ENCODE data around the gene ERBB3. TPM values are rescaled to one million over a fixed set of nuclear protein-coding genes. Genes with fewer than 3 reads are reported as not detected.
"Not testable (repeated sequence)": the region's sequence is repeated elsewhere in the genome, so short reads cannot be mapped to it uniquely, and the experiment has no call there.

ERBB3 gene
- 32.4 and 39.8 TPM in 2 replicates for total RNA-seq (2014; rRNA removed; shearing (Covaris generic))

DNA sequence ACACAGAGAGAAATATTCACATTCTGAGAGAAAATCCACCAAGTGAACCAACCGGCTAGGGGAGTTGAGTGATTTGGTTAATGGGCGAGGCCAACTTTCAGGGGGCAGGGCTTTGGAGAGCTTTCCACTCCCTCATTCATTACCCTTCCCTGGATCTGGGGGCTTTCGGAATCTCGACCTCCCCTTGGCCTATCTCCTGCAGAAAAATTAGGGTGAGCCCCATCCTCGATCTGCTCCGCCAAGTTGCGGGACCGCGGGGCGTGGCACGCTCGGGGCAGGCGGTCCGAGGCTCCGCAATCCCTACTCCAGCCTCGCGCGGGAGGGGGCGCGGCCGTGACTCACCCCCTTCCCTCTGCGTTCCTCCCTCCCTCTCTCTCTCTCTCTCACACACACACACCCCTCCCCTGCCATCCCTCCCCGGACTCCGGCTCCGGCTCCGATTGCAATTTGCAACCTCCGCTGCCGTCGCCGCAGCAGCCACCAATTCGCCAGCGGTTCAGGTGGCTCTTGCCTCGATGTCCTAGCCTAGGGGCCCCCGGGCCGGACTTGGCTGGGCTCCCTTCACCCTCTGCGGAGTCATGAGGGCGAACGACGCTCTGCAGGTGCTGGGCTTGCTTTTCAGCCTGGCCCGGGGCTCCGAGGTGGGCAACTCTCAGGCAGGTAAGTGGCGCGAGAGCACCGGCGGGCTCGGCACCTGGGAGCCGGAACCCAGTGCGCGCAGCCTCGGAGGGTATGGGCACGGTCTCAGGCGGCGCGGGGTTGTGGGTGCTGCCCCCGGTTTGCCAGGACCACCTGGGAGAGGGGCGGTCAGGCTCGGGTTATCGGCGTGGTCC, at the start of gene ERBB3:
TSS of gene ERBB3 (plus strand) at position 443 of the 833 bp plus-strand sequence. CDS start at position 579, 136 bp downstream.
- peak; percentile 95 for DNase-seq
- H3K27me3 ChIP-seq (ENCODE audit: control insufficient read depth, insufficient read depth, low read length), result no peaks in the 10 kb centered on the region
- peak within 1 kb of the TSS; percentile 89 for H3K4me3 ChIP-seq (ENCODE audit: insufficient read depth, low read depth, low read length)

DNA sequence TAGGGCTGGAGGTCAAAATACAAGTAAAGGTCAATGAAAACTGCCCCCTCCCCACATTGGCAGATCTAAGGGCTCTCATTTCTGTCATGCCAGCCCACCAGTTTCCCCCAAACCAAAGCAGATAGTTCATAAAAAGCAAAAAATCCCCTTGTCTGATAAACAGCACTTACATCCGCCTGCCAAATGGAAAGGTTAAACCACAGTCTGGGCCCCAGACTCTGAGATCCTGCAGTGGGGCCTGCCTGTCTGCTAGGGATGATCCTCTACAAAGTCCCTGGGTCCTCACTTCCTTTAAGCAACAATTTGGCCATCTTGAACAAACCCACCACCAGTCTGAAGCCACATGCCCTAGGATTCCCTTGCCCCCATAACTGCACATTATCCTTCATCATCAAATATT, 48.0 kb upstream of the ERBB3 start:
- no peaks in the 10 kb centered on the region for H3K27me3 ChIP-seq (ENCODE audit: control insufficient read depth, insufficient read depth, low read length)
- H3K36me3 ChIP-seq (replicated peaks; ENCODE audit: control insufficient read depth, insufficient read depth, low read length), result peaks cover 23% of the 10 kb centered on the region
- no peak overlapping the region for H3K4me3 ChIP-seq (ENCODE audit: insufficient read depth, low read depth, low read length)
- DNase-seq, result no peak

More for the DNA sequence above, at the start of gene ERBB3:
- H3K36me3 ChIP-seq (replicated peaks; ENCODE audit: control insufficient read depth, insufficient read depth, low read length), result peaks cover 12% of the 10 kb centered on the region

DNA sequence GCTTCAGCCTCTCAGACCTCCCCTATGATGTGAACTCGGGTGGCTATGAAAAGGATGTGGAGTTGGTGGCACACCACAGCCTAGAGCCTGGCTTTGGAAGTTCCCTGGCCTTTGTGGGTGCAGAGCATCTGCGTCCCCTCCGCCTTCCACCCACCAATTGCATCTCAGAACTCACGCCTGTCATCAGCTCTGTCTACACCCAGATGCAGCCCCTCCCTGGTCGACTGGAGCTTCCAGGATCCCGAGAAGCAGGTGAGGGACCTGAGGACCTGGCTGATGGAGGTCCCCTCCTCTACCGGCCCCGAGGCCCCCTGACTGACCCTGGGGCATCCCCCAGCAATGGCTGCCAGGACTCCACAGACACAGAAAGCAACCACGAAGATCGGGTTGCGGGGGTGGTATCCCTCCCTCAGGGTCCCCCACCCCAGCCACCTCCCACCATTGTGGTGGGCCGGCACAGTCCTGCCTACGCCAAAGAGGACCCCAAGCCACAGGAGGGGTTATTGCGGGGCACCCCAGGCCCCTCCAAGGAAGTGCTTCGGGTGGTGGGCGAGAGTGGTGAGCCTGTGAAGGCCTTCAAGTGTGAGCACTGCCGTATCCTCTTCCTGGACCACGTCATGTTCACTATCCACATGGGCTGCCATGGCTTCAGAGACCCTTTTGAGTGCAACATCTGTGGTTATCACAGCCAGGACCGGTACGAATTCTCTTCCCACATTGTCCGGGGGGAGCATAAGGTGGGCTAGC, 45.2 kb upstream of the ERBB3 start:
- DNase-seq, result no peak
- no peaks in the 10 kb centered on the region for H3K27me3 ChIP-seq (ENCODE audit: control insufficient read depth, insufficient read depth, low read length)
- no peak overlapping the region for H3K4me3 ChIP-seq (ENCODE audit: insufficient read depth, low read depth, low read length)
- H3K36me3 ChIP-seq (replicated peaks; ENCODE audit: control insufficient read depth, insufficient read depth, low read length), result peaks cover 20% of the 10 kb centered on the region

- Histone ChIP-seq H3K27me3 (ENCODE audit: control insufficient read depth, insufficient read depth, low read length) (no peaks in the 10 kb centered on the region), H3K36me3 (replicated peaks; ENCODE audit: control insufficient read depth, insufficient read depth, low read length) (peaks cover 18% of the 10 kb centered on the region), H3K4me3 (ENCODE audit: insufficient read depth, low read depth, low read length) (no peak overlapping the region)
- no peak for DNase-seq
These were observed 42.8 kb upstream of the ERBB3 start for GRCh38 chr12:56037161-56037560.

DNA sequence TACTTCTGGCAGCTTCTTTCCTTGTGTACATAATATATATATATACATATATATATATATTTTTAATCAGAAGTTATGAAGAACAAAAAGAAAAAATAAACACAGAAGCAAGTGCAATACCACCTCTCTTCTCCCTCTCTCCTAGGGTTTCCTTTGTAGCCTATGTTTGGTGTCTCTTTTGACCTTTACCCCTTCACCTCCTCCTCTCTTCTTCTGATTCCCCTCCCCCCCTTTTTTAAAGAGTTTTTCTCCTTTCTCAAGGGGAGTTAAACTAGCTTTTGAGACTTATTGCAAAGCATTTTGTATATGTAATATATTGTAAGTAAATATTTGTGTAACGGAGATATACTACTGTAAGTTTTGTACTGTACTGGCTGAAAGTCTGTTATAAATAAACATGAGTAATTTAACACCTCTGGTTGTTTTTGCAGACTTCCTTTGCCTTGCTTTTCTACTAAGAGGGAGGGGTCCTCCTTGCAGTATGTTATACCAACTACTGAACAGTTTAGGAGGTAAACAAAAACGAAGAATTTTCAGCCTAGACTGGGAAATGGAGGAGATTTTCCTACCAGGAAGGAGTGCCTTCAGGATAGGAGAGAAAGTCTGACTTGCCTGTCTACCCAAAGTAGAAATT, 41.8 kb upstream of the ERBB3 start:
- no peak for DNase-seq
- Histone ChIP-seq H3K4me3 (ENCODE audit: insufficient read depth, low read depth, low read length) (no peak overlapping the region), H3K27me3 (ENCODE audit: control insufficient read depth, insufficient read depth, low read length) (no peaks in the 10 kb centered on the region), H3K36me3 (replicated peaks; ENCODE audit: control insufficient read depth, insufficient read depth, low read length) (peaks cover 15% of the 10 kb centered on the region)

- DNase-seq, result no peak
- Histone ChIP-seq H3K4me3 (ENCODE audit: insufficient read depth, low read depth, low read length) (no peak overlapping the region), H3K36me3 (replicated peaks; ENCODE audit: control insufficient read depth, insufficient read depth, low read length) (peaks cover 15% of the 10 kb centered on the region), H3K27me3 (ENCODE audit: control insufficient read depth, insufficient read depth, low read length) (no peaks in the 10 kb centered on the region)
These were observed 39.8 kb upstream of the ERBB3 start for GRCh38 chr12:56040151-56040550.

- peaks cover 14% of the 10 kb centered on the region for H3K36me3 ChIP-seq (replicated peaks; ENCODE audit: control insufficient read depth, insufficient read depth, low read length)
- no peaks in the 10 kb centered on the region for H3K27me3 ChIP-seq (ENCODE audit: control insufficient read depth, insufficient read depth, low read length)
- DNase-seq, result no peak
- peak overlapping the region; percentile 19 for H3K4me3 ChIP-seq (ENCODE audit: insufficient read depth, low read depth, low read length)
These were observed 38.9 kb upstream of the ERBB3 start for GRCh38 chr12:56040963-56041551.

DNA sequence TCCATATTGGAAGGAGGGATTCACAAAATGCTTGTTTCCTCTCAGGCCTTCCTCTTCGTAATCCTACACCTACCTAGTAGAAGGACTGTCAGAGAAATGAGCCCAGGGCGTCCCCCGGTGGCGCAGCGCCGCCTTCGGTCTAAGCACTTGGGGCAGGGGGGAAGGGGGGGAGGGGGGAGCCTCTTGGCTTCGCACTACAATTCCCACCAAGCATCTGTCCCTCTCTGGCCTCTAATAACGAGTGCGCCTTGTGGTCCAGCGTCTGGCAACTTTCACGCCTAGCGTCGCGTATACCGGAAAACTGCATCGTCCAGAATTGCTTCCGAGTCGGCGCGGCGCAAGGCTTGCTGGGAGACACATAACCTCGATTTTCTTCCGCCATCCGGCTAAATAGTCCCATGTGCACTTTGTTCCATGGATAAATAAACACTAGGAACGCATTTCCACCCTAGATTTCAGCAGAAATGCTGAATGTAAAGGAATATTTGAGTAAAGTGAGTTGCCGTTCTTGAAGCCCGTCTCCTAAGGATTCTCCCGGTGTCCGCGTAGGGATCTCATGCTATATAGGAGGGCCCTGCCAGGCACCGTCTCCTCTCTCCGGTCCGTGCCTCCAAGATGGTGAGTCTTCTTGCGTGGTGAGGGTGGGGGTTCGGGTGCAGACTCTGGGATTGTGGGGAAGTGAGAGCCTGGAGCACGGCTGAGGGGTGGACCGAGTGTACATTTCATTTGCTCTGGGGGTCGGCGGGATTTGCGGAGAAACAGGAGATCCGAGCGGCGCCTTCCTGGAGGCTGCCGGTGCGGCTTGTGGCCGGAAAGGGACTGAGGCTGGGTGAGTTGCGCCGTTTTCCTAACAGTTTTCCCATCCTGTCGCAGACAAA, 38.2 kb upstream of the ERBB3 start, which contains the start of gene RPS26:
TSS of gene RPS26 (plus strand) at position 367 of the 878 bp plus-strand sequence. CDS start at position 616, 249 bp downstream.
- peaks cover 14% of the 10 kb centered on the region for H3K36me3 ChIP-seq (replicated peaks; ENCODE audit: control insufficient read depth, insufficient read depth, low read length)
- peak within 1 kb of the TSS; percentile 95 for H3K4me3 ChIP-seq (ENCODE audit: insufficient read depth, low read depth, low read length)
- DNase-seq, result peak; percentile 94
- no peaks in the 10 kb centered on the region for H3K27me3 ChIP-seq (ENCODE audit: control insufficient read depth, insufficient read depth, low read length)

- Histone ChIP-seq H3K4me3 (ENCODE audit: insufficient read depth, low read depth, low read length) (peak overlapping the region; percentile 95), H3K36me3 (replicated peaks; ENCODE audit: control insufficient read depth, insufficient read depth, low read length) (peaks cover 14% of the 10 kb centered on the region)
- H3K27me3 ChIP-seq (ENCODE audit: control insufficient read depth, insufficient read depth, low read length); DNase-seq: not testable (repeated sequence)
These were observed 37.5 kb upstream of the ERBB3 start for GRCh38 chr12:56042430-56042813.

- Histone ChIP-seq H3K36me3 (replicated peaks; ENCODE audit: control insufficient read depth, insufficient read depth, low read length) (peaks cover 13% of the 10 kb centered on the region), H3K27me3 (ENCODE audit: control insufficient read depth, insufficient read depth, low read length) (no peaks in the 10 kb centered on the region), H3K4me3 (ENCODE audit: insufficient read depth, low read depth, low read length) (peak overlapping the region; percentile 95)
- DNase-seq, result no peak
These were observed 37.1 kb upstream of the ERBB3 start for GRCh38 chr12:56042843-56043242.

DNA sequence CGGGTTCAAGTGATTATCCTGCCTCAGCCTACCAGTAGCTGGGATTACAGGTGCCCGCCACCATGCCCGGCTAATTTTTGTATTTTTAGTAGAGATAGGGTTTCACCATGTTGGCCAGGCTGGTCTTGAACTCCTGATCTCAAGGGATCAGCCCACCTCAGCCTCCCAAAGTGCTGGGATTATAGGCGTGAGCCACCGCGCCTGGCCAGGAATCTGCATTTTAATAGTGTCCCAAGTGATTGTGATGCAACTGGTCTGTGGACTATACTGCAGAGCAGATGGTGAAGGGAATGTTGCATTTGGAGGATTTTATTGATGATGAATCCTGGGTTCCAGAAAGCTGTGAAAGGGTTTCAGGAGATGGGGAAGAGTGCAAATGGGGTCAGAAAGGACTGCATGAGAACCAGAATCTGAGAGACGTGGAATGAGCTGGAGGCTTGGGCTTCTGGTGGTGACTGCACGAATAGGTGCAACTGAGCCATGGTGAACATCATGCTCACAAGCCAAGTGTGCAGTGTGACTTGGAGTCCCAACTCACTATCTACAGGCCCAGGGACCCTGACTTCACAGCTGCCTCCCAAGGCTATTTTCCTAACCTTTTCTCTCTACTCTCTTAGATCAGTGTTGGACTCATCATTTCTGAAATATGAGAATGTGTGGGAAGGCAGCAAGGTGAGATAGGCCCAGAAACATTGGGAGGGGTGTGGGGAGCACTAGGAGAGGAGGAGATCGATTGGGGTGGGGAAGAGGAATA, 33.8 kb upstream of the ERBB3 start:
- Histone ChIP-seq H3K27me3 (ENCODE audit: control insufficient read depth, insufficient read depth, low read length) (no peaks in the 10 kb centered on the region), H3K36me3 (replicated peaks; ENCODE audit: control insufficient read depth, insufficient read depth, low read length) (peaks cover 13% of the 10 kb centered on the region), H3K4me3 (ENCODE audit: insufficient read depth, low read depth, low read length) (no peak overlapping the region)
- no peak for DNase-seq

DNA sequence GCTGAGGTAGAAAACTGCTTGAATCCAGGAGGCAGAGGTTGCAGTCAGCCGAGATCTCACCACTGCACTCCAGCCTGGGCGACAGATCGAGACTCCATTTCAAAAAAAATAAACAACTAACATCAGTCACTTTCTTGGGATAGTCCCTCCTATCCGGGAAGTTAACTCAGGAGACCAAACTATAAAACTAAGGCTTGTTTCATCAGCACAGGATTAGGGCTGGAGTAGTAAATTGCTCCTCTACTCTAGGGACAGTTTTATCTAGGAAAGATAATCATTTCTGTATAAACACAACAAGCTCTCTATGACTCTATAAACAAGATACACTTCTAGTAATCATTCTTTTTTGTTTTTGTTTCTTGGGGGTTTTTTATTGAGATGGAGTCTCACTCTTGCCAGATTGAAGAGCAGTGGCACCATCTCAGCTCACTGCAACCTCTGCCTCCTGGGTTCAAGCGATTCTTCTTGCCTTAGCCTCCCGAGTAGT, 26.5 kb upstream of the ERBB3 start:
- H3K36me3 ChIP-seq (replicated peaks; ENCODE audit: control insufficient read depth, insufficient read depth, low read length), result no peaks in the 10 kb centered on the region
- no peak for DNase-seq
- H3K4me3 ChIP-seq (ENCODE audit: insufficient read depth, low read depth, low read length), result no peak overlapping the region

DNA sequence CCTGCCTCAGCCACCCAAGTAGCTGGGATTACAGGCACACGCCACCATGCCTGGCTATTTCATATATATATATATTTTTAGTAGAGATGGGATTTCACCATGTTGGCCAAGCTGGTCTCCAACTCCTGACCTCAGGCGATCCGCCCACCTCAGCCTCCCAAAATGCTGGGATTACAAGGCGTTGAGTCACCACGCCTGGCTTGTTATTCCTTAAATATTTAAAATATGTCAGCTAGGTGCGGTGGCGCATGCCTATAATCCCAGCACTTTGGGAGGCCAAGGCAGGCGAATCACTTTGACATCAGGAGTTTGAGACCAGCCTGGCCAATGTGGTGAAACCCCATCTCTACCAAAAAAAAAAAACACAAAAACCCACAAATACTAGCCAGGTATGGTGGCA, 20.0 kb upstream of the ERBB3 start:
- DNase-seq; H3K36me3 ChIP-seq (replicated peaks; ENCODE audit: control insufficient read depth, insufficient read depth, low read length); H3K27me3 ChIP-seq (ENCODE audit: control insufficient read depth, insufficient read depth, low read length); H3K4me3 ChIP-seq (ENCODE audit: insufficient read depth, low read depth, low read length): not testable (repeated sequence)

More for the DNA sequence above, 26.5 kb upstream of the ERBB3 start:
- no peaks in the 10 kb centered on the region for H3K27me3 ChIP-seq (ENCODE audit: control insufficient read depth, insufficient read depth, low read length)
